BLaER1 treated with 17β-estradiol and CSF1 and Interleukin-3, amounts not matched to agents 10 nM and 100 nM (cell line): ENCODE data around the gene NLE1.
A peak's percentile ranks its signal among the peaks of the same experiment; 100 is the strongest.
"Not testable (repeated sequence)": the region's sequence is repeated elsewhere in the genome, so short reads cannot be mapped to it uniquely, and the experiment has no call there.

ENCODE experiments used
- H3K27ac ChIP-seq, 11 experiments: shearing (Covaris generic); formaldehyde crosslinking; 2 replicates each; pipeline ENCODE4 v1.8.1; 2022
- H3K27me3 ChIP-seq, 11 experiments: shearing (Covaris generic); formaldehyde crosslinking; 2 replicates each; pipeline ENCODE4 v1.8.1; 2022
- H3K36me3 ChIP-seq, 11 experiments: shearing (Covaris generic); formaldehyde crosslinking; 2 replicates each; pipeline ENCODE4 v1.8.1; 2022
- H3K4me1 ChIP-seq, 10 experiments: shearing (Covaris generic); formaldehyde crosslinking; 2 replicates each; pipeline ENCODE4 v1.8.1; 2022
- H3K4me2 ChIP-seq, 11 experiments: shearing (Covaris generic); formaldehyde crosslinking; 2 replicates each; pipeline ENCODE4 v1.8.1; 2022
- H3K4me3 ChIP-seq, 10 experiments: shearing (Covaris generic); formaldehyde crosslinking; 2 replicates each; pipeline ENCODE4 v1.8.1; 2022
- H3K9ac ChIP-seq, 11 experiments: shearing (Covaris generic); formaldehyde crosslinking; 2 replicates each; pipeline ENCODE4 v1.8.1; 2022
- H3K9me3 ChIP-seq, 11 experiments: shearing (Covaris generic); formaldehyde crosslinking; replicated peaks in 1 of 11; 2 replicates each; pipeline ENCODE4 v1.8.1; 2022
- H4K20me1 ChIP-seq, 11 experiments: shearing (Covaris generic); formaldehyde crosslinking; 2 replicates each; pipeline ENCODE4 v1.8.1; 2022
- Cebpa-rat ChIP-seq, 11 experiments: shearing (Covaris generic); IDR thresholded peaks; 2 replicates each; pipeline ENCODE4 v1.8.1; 2022

NLE1 gene

DNA sequence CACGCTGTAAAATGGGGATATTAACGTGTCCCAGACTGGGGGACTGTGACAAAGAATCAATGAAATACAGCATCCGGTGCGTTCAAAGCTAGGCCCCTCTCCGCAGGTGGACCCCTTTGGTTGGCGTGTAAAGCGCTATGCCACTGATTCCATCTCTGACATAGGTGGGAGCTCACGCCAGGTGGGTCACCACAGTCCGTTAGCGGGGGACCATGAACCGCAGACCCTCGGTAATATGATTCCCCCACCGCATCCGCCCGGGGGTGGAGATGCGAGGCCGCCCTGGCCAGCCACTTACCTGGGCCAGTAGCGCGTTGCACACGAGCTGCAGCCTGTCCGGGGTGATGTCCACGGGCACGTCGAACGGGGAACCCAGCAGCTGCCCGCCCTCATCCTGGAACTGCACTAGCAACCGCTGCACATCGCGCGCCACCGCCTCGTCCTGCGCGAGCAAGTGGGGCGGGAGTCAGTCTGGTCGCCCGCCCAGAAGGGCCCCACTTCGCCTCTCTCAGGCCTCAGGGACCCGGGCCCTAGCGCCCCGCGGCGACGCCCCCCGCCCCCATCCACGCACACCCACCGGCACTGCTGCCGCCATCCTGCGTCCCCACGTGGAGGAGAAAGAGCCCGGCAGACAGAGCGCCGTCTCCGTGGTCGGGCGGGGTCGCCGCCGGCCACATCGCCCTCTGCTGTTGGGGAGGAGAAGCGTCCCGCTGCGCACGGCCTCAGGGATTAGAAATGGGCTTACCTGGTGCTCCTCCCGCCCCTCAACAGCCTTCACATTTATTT, at the start of gene NLE1:
Gene NLE1 (minus strand): TSS at position 623 of the 786 bp plus-strand sequence. CDS start 28 bp downstream, at position 595.
- Histone ChIP-seq H3K27ac (peak within 1 kb of the TSS in 10 of 11 experiments; percentile 50 to 96 (median 86); a peak in 20 of 22 replicates), H3K27me3 (no peaks in the 10 kb centered on the region), H3K4me1 (peaks cover 12 to 21% (median 17%) of the 10 kb centered on the region in 10 experiments), H3K4me2 (peak within 1 kb of the TSS; percentile 79 to 97 (median 90)), H3K4me3 (peak within 1 kb of the TSS; percentile 79 to 99 (median 94)), H3K9me3 (no peaks in the 10 kb centered on the region), H3K36me3 (peaks cover 24 to 42% (median 35%) of the 10 kb centered on the region in 11 experiments), H4K20me1 (peaks cover 0 to 43% (median 30%) of the 10 kb centered on the region in 11 experiments; a peak in 17 of 22 replicates), H3K9ac (peak within 1 kb of the TSS; percentile 69 to 98 (median 88))
- no peak for TF ChIP-seq Cebpa-rat (IDR thresholded peaks at IDR 0.05)

DNA sequence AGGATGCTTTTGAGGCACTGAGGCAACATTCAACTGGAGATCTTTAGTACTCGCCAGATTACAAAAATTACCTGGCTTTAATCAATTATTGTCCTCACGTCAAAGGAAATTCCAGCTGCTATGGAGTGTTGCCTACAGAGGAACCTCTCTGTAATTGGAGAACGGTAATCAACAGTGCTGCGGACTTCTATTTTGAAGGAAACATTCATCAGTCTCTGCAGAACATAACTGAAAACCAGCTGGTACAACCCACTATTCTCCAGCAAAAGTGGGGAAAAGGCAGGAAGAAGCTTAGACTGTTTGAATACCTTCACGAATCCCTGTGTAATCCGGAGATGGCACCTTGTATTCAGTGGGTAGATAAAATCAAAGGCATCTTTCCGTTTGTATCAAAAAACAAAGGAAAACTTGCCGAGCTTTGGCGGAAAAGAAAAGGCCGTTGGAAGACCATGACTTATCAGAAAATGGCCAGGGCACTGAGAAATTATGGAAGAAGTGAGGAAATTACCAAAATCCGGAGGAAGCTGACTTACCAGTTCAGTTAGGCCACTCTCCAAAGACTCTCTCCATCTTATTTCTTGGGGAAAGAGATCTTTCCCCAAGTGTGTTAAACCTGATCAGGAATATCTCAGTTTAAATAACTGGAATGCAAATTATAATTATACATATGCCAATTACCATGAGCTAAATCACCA, 49.0 kb upstream of the NLE1 start:
- H3K9me3 ChIP-seq: peaks cover 8 to 15% (median 12%) of the 10 kb centered on the region in 11 experiments; a peak in 21 of 22 replicates
- H3K36me3 ChIP-seq: no peaks in the 10 kb centered on the region
- no peak overlapping the region for H3K4me3 ChIP-seq
- H3K4me1 ChIP-seq: peaks cover 0 to 40% (median 14%) of the 10 kb centered on the region in 10 experiments; a peak in 12 of 20 replicates
- H3K27me3 ChIP-seq: no peaks in the 10 kb centered on the region
- no peak overlapping the region for H3K27ac ChIP-seq
- no peaks in the 10 kb centered on the region for H4K20me1 ChIP-seq
- TF ChIP-seq Cebpa-rat (IDR thresholded peaks at IDR 0.05): no peak
- no peak overlapping the region for H3K9ac ChIP-seq
- H3K4me2 ChIP-seq: no peak overlapping the region

DNA sequence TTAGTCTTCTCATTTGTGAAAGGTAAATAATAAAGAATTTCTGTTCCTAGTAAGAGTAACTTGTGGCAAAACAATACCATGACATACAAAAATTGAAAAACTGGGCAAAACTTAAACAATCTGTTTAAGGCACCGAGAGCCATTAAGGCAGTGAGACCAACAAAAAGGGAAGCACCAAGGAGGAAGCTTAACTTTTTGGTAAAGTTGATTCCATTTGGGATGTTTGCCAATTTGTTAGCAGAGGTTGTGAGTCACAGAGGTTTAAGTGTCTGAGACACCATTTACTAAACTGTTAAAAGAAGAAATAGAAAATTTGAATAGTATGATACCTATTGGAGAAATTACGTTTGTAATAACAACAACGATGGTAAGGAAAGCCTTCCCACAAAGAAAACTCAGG, 47.2 kb upstream of the NLE1 start:
- H3K4me3 ChIP-seq: no peak overlapping the region
- H3K9ac ChIP-seq: no peak overlapping the region
- no peaks in the 10 kb centered on the region for H3K27me3 ChIP-seq
- H3K4me1 ChIP-seq: peaks cover 0 to 48% (median 15%) of the 10 kb centered on the region in 10 experiments; a peak in 12 of 20 replicates
- H4K20me1 ChIP-seq: no peaks in the 10 kb centered on the region
- H3K36me3 ChIP-seq: no peaks in the 10 kb centered on the region
- H3K9me3 ChIP-seq: peaks cover 0 to 7% (median 0%) of the 10 kb centered on the region in 11 experiments; a peak in 3 of 22 replicates
- peak overlapping the region in 4 of 11 experiments; percentile 24 to 81 (median 68); a peak in 7 of 22 replicates for H3K4me2 ChIP-seq
- peak overlapping the region in 4 of 11 experiments; percentile 0 to 68 (median 34); a peak in 4 of 22 replicates for H3K27ac ChIP-seq
- no peak for TF ChIP-seq Cebpa-rat (IDR thresholded peaks at IDR 0.05)

DNA sequence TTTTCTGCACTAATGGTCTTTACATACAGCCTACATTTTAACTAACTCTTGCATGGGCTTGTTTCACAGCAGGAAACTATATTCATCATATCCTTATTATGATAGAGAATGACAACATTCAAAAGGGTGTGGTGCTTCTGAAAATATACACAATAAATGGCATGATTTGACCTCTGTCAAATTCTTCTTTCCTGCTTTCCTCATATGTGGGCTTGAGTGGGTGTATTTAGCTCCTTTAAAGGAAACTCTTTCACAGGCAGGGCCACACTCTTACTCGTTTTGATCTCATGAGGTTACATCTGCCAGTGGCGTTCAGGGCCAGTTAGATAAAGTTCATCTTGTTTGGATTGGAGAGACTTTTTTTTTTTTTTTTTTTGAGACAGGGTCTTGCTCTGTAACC, 46.0 kb upstream of the NLE1 start:
- H3K4me1 ChIP-seq: peaks cover 0 to 48% (median 15%) of the 10 kb centered on the region in 10 experiments; a peak in 12 of 20 replicates
- H3K9me3 ChIP-seq: peaks cover 0 to 7% (median 0%) of the 10 kb centered on the region in 11 experiments; a peak in 1 of 22 replicates
- H3K4me3 ChIP-seq: no peak overlapping the region
- no peaks in the 10 kb centered on the region for H3K27me3 ChIP-seq
- no peaks in the 10 kb centered on the region for H4K20me1 ChIP-seq
- no peak overlapping the region for H3K9ac ChIP-seq
- peak overlapping the region in 8 of 11 experiments; percentile 13 to 69 (median 38); a peak in 12 of 22 replicates for H3K4me2 ChIP-seq
- no peaks in the 10 kb centered on the region for H3K36me3 ChIP-seq
- no peak for TF ChIP-seq Cebpa-rat (IDR thresholded peaks at IDR 0.05)
- H3K27ac ChIP-seq: peak overlapping the region in 4 of 11 experiments; percentile 0 to 68 (median 43); a peak in 7 of 22 replicates

DNA sequence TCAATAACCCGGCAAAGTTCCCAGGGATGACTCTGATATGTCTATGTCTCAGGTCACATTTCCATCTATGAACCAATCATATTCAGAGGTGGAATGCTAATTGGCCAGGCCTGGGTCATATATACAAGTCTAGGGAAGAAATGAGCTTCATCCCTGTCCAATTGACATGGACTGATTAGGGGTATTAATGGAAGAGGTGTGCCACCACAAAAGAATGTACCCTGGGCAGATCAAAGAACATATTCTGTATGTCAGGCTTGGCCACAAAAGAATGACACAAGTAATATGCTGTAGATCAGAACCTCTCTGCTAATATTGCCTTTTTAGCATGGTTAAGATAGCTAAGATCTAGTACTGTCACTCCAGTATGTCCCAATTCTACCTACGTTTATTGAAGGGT, 45.4 kb upstream of the NLE1 start:
- Histone ChIP-seq H3K9me3 (peaks cover 0 to 7% (median 0%) of the 10 kb centered on the region in 11 experiments; a peak in 1 of 22 replicates), H4K20me1 (no peaks in the 10 kb centered on the region), H3K27me3 (no peaks in the 10 kb centered on the region), H3K4me1 (peaks cover 0 to 48% (median 15%) of the 10 kb centered on the region in 10 experiments; a peak in 12 of 20 replicates), H3K4me3 (no peak overlapping the region), H3K4me2 (peak overlapping the region in 6 of 11 experiments; percentile 18 to 69 (median 54); a peak in 8 of 22 replicates), H3K9ac (no peak overlapping the region), H3K36me3 (no peaks in the 10 kb centered on the region), H3K27ac (peak overlapping the region in 4 of 11 experiments; percentile 35 to 48 (median 40); a peak in 5 of 22 replicates)
- TF ChIP-seq Cebpa-rat (IDR thresholded peaks at IDR 0.05): no peak

DNA sequence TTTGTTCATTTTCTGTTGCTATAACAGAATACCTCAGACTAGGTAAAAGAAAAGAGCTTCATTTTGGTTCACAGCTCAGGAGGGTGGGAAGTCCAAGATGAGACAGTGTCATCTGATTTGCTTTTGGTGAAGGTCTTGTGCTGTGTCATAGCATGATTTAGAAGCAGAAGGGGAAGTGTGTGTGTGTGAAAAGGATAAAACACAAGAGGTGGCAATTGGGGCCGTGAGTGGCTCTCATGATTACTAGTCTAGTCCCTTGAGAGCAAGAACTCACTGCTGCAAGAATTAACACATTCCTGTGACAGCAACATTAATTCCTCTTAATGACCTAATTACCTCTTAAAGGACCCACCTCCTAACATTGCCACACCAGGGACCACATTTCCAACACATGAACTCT, 43.7 kb upstream of the NLE1 start:
- no peaks in the 10 kb centered on the region for H3K36me3 ChIP-seq
- peak overlapping the region in 5 of 11 experiments; percentile 31 to 67 (median 39); a peak in 9 of 22 replicates for H3K4me2 ChIP-seq
- H3K9me3 ChIP-seq: peaks cover 0 to 7% (median 0%) of the 10 kb centered on the region in 11 experiments; a peak in 1 of 22 replicates
- no peak for TF ChIP-seq Cebpa-rat (IDR thresholded peaks at IDR 0.05)
- H3K4me1 ChIP-seq: peaks cover 0 to 48% (median 15%) of the 10 kb centered on the region in 10 experiments; a peak in 12 of 20 replicates
- H3K27me3 ChIP-seq: no peaks in the 10 kb centered on the region
- H3K27ac ChIP-seq: peak overlapping the region in 2 of 11 experiments; percentile 4 to 28; a peak in 2 of 22 replicates
- H3K9ac ChIP-seq: no peak overlapping the region
- H4K20me1 ChIP-seq: no peaks in the 10 kb centered on the region
- H3K4me3 ChIP-seq: no peak overlapping the region

DNA sequence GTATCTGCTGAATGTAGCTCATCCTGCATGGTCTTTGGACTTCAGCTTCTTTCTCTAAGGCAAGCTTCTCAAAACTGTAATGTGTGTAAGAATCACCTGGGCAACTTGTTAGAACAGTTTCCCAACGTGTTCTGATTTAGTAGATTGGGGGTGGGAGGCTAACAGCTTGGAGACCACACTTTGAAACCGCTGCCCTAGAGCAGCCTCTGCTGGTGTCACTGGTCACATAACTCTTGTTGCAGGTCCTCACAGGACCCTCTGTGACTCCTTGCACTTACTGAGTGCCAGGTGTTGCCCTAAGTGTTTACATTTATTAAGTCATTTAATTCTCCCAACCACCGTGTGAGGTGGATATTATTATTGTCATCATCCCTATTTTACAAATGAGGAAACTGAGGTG, 42.2 kb upstream of the NLE1 start:
- Histone ChIP-seq H3K4me3 (no peak overlapping the region), H3K27me3 (no peaks in the 10 kb centered on the region), H3K9ac (no peak overlapping the region), H3K4me2 (no peak overlapping the region), H3K4me1 (peaks cover 0 to 40% (median 12%) of the 10 kb centered on the region in 10 experiments; a peak in 12 of 20 replicates), H3K36me3 (no peaks in the 10 kb centered on the region), H3K27ac (no peak overlapping the region), H4K20me1 (no peaks in the 10 kb centered on the region), H3K9me3 (peaks cover 0 to 7% (median 0%) of the 10 kb centered on the region in 11 experiments; a peak in 1 of 22 replicates)
- TF ChIP-seq Cebpa-rat (IDR thresholded peaks at IDR 0.05): no peak

DNA sequence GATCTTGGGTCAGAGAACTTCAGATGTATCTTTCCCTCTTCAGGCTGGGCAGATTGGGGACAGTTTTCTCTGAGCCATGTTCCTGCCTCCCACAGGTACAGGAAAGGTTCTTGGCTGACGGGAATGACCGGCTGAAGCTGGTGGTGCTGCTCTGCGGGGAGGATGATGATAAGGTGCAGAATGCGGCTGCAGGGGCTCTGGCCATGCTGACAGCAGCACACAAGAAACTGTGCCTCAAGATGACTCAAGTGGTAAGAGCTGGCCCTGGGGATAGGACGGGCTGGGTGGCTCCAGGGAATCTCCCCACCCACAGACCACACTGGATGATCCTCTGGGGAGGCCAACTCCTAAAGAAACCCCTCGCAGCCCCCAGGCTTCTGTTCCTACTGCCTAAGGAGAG, 41.2 kb upstream of the NLE1 start:
- Histone ChIP-seq H3K27ac (no peak overlapping the region), H3K4me2 (peak overlapping the region in 2 of 11 experiments; percentile 9 to 18; a peak in 4 of 22 replicates), H3K4me3 (no peak overlapping the region), H3K9ac (no peak overlapping the region), H3K4me1 (peaks cover 0 to 30% (median 9%) of the 10 kb centered on the region in 10 experiments; a peak in 12 of 20 replicates), H3K27me3 (no peaks in the 10 kb centered on the region), H3K36me3 (no peaks in the 10 kb centered on the region), H3K9me3 (peaks cover 0 to 7% (median 0%) of the 10 kb centered on the region in 11 experiments; a peak in 1 of 22 replicates), H4K20me1 (no peaks in the 10 kb centered on the region)
- TF ChIP-seq Cebpa-rat (IDR thresholded peaks at IDR 0.05): no peak

DNA sequence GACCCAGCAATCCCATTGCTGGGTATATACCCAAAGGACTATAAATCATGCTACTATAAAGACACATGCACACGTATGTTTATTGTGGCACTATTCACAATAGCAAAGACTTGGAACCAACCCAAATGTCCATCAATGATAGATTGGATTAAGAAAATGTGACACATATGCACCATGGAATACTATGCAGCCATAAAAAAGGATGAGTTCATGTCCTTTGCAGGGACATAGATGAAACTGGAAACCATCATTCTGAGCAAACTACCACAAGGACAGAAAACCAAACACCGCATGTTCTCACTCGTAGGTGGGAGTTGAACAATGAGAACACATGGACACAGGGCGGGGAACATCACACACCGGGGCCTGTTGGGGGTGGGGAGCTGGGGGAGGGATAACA, 37.3 kb upstream of the NLE1 start:
- not testable (repeated sequence) for H3K36me3 ChIP-seq, H3K4me3 ChIP-seq, H3K9me3 ChIP-seq, H3K4me1 ChIP-seq, H3K9ac ChIP-seq, H4K20me1 ChIP-seq, H3K27me3 ChIP-seq, H3K4me2 ChIP-seq, H3K27ac ChIP-seq
